OCI-LY3 (cell line): Measurements from ENCODE around the gene CHST11.

Experiments used
- H2AFZ ChIP-seq: fragments of 200-600, 300-600 bp; shearing (Covaris generic); 2 replicates; pipeline ENCODE4 v1.6.0; 2014; ENCODE audit warnings: antibody characterized with exemption, low read depth, low read length
- H3K27ac ChIP-seq: fragments of 200-600, 300-600 bp; sonication (generic); 2 replicates; pipeline ENCODE4 v1.5.1; 2014; ENCODE audit warnings: mild to moderate bottlenecking, low read length, moderate library complexity, mixed read lengths
- H3K27me3 ChIP-seq: fragments of 200-600, 300-600 bp; sonication (generic); 2 replicates; pipeline ENCODE4 v1.6.1; 2014; ENCODE audit warnings: low read depth, low read length, mixed read lengths
- H3K36me3 ChIP-seq: fragments of 200-600, 300-600 bp; sonication (generic); replicated peaks from 2 replicates; pipeline ENCODE3; 2014; ENCODE audit warnings: low read depth, low read length, mixed read lengths
- H3K4me1 ChIP-seq: fragments of 300-600, 200-600 bp; sonication (generic); 2 replicates; pipeline ENCODE4 v1.6.1; 2014; ENCODE audit warnings: low read length, mixed read lengths
- H3K4me2 ChIP-seq: fragments of 200-600, 300-600 bp; sonication (generic); 2 replicates; pipeline ENCODE4 v1.6.1; 2014; ENCODE audit warnings: low read length, mixed read lengths
- H3K4me3 ChIP-seq: fragments of 300-600, 200-600 bp; sonication (generic); 2 replicates; pipeline ENCODE4 v1.5.1; 2014; ENCODE audit warnings: antibody characterized with exemption, mild to moderate bottlenecking, low read length, moderate library complexity
- H3K79me2 ChIP-seq: fragments of 300-600, 200-600 bp; shearing (Covaris generic); 2 replicates; pipeline ENCODE4 v1.6.1; 2014; ENCODE audit warnings: mild to moderate bottlenecking, low read length, mixed read lengths
- H3K9ac ChIP-seq: fragments of 300-600, 200-600 bp; shearing (Covaris generic); 2 replicates; pipeline ENCODE4 v1.6.0; 2014; ENCODE audit warnings: mild to moderate bottlenecking, low read length, moderate library complexity
- H3K9me3 ChIP-seq: fragments of 200-600, 300-600 bp; shearing (Covaris generic); 2 replicates; pipeline ENCODE4 v1.6.1; 2014; ENCODE audit warnings: low read length, mixed read lengths; ENCODE audit not compliant: insufficient read depth
- H4K20me1 ChIP-seq: fragments of 200-600, 300-600 bp; sonication (generic); 2 replicates; pipeline ENCODE4 v1.6.1; 2016; ENCODE audit warnings: low read length, mixed read lengths; ENCODE audit not compliant: insufficient read depth
- CTCF ChIP-seq: fragments of 200-600, 300-600 bp; sonication (generic); IDR thresholded peaks from 2 replicates; pipeline ENCODE4 v1.5.1; 2014; ENCODE audit warnings: antibody characterized with exemption, low read length, low read depth
- EZH2phosphoT487 ChIP-seq: fragments of 200-600 bp; shearing (Covaris generic); IDR thresholded peaks from 2 replicates; pipeline ENCODE4 v1.6.1; 2018; ENCODE audit warnings: antibody characterized with exemption, mixed run types, low read depth

The CHST11 gene

GRCh38 chr12:104635607-104636343, 179.0 kb downstream of the CHST11 start:
- no peaks in the 10 kb centered on the region for H3K79me2 ChIP-seq
- no peak overlapping the region for H2AFZ ChIP-seq
- peaks cover 7% of the 10 kb centered on the region; the same call in 1 of the 2 replicates for H3K9me3 ChIP-seq
- no peaks in the 10 kb centered on the region for H4K20me1 ChIP-seq
- H3K27ac ChIP-seq, result no peak overlapping the region
- TF ChIP-seq CTCF (no peak), EZH2phosphoT487 (no peak)
- no peaks in the 10 kb centered on the region for H3K27me3 ChIP-seq
- H3K36me3 ChIP-seq, result peaks cover 5% of the 10 kb centered on the region
- H3K4me1 ChIP-seq, result no peaks in the 10 kb centered on the region; the same call in 1 of the 2 replicates
- no peak overlapping the region for H3K4me3 ChIP-seq
- H3K9ac ChIP-seq, result no peak overlapping the region
- no peak overlapping the region for H3K4me2 ChIP-seq

- Histone ChIP-seq H3K79me2 (no peaks in the 10 kb centered on the region), H3K27me3 (no peaks in the 10 kb centered on the region), H4K20me1 (no peaks in the 10 kb centered on the region), H3K9ac (no peak overlapping the region), H3K9me3 (peaks cover 13% of the 10 kb centered on the region; the same call in 1 of the 2 replicates), H2AFZ (no peak overlapping the region), H3K4me3 (no peak overlapping the region), H3K4me1 (peaks cover 7% of the 10 kb centered on the region), H3K27ac (no peak overlapping the region), H3K36me3 (peaks cover 8% of the 10 kb centered on the region), H3K4me2 (no peak overlapping the region)
- TF ChIP-seq CTCF (no peak), EZH2phosphoT487 (no peak)
Measured at GRCh38 chr12:104636496-104636895, 179.7 kb downstream of the CHST11 start.

- H3K79me2 ChIP-seq, result no peaks in the 10 kb centered on the region
Measured at GRCh38 chr12:104637604-104638003, 180.9 kb downstream of the CHST11 start.

More at GRCh38 chr12:104637604-104638003, 180.9 kb downstream of the CHST11 start:
- H3K9me3 ChIP-seq, result peaks cover 13% of the 10 kb centered on the region; the same call in 1 of the 2 replicates
- H4K20me1 ChIP-seq, result no peaks in the 10 kb centered on the region
- H3K9ac ChIP-seq, result no peak overlapping the region
- no peak overlapping the region for H3K27ac ChIP-seq
- peaks cover 8% of the 10 kb centered on the region for H3K36me3 ChIP-seq
- TF ChIP-seq EZH2phosphoT487, result no peak
- no peak for TF ChIP-seq CTCF
- H3K4me3 ChIP-seq, result no peak overlapping the region
- no peak overlapping the region for H2AFZ ChIP-seq
- no peak overlapping the region for H3K4me2 ChIP-seq
- H3K27me3 ChIP-seq, result no peaks in the 10 kb centered on the region
- H3K4me1 ChIP-seq, result peaks cover 17% of the 10 kb centered on the region
